ENCODE data around the gene ITGBL1. TPM values are rescaled to one million over a fixed set of nuclear protein-coding genes. Genes with fewer than 3 reads are reported as not detected.

ITGBL1 gene
- total and polyA plus RNA-seq, 5 donors: 5.8 to 11.2 (median 7.4) TPM

DNA sequence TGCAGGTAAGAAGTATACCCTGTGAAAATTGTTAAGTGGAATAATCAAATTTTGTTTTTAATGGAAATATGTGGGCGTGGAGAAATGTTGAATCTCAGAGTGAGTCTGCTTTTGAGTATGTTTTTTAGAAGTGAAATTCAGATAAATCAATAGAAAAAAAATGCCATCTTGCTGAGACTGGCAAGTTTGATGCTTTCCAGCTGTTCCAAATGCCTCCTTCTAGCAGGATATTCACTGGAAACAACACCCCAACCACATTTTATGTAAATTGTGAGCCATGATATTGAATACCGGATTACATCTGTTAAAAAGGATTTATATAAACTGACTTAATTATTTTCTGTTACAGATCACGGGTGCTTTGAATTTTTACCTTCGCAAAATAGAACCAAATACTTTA lies 115.4 kb downstream of the ITGBL1 start:
- H3K27ac ChIP-seq (ENCODE audit: low read length): no peak overlapping the region
- no peaks in the 10 kb centered on the region for H3K4me1 ChIP-seq (ENCODE audit: control insufficient read depth, insufficient read depth, low read length)
- H3K9me3 ChIP-seq (ENCODE audit: control insufficient read depth, low read length): no peaks in the 10 kb centered on the region
- no peaks in the 10 kb centered on the region for H3K27me3 ChIP-seq (ENCODE audit: control insufficient read depth, insufficient read depth)
- DNase-seq (no peak), ATAC-seq (no peak)
- intact Hi-C loops (cut with DNase I): no loop called here
- no peak overlapping the region for H3K4me3 ChIP-seq (ENCODE audit: low read length)
- WGBS: 77% methylated on average over 4 of the region's 4 CpGs

DNA sequence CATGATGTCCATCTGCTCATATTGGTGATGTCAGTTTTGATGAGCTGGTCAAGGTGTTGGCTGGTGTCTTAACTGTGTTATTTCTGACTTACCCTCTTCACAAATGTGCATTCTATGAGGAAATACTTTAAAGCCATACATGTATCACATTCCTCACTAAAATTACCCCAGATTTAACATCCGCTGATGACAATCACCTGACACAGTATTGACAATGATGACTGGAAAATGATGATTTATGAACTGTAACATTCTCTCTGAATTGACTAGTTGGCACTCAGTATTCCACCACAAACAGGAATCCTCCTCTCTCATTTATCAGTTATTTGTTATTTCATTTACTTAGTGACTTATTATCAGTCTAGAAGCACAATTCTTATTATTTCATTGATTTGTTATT lies 117.3 kb downstream of the ITGBL1 start:
- Histone ChIP-seq H3K27me3 (ENCODE audit: control insufficient read depth, insufficient read depth) (no peaks in the 10 kb centered on the region), H3K9me3 (ENCODE audit: control insufficient read depth, low read length) (no peaks in the 10 kb centered on the region), H3K27ac (ENCODE audit: low read length) (no peak overlapping the region), H3K4me1 (ENCODE audit: control insufficient read depth, insufficient read depth, low read length) (no peaks in the 10 kb centered on the region), H3K4me3 (ENCODE audit: low read length) (no peak overlapping the region)
- ATAC-seq: no peak
- 89% methylated on average over 1 of the region's 1 CpG for WGBS
- no peak for DNase-seq
- intact Hi-C loops (cut with DNase I): no loop called here

DNA sequence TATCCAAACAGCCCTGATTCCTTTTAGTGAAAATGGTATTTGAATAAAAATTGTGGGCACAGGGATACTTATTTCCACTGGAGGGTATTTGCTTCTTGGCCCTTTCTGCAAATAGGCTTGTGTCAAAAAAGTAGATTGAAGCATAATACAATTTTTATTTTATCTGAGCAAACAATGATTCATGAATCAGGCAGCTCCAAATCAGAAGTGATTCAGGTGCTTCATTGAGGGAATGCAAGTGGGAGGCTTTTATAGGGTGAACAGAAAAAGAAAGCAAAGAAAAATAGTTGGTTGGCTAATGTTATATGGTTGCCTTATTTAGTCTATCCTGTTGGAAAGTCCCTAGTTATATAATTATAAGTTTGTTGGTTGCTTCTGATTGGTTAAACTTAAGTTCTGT lies 117.9 kb downstream of the ITGBL1 start:
- Histone ChIP-seq H3K9me3 (ENCODE audit: control insufficient read depth, low read length) (no peaks in the 10 kb centered on the region), H3K27me3 (ENCODE audit: control insufficient read depth, insufficient read depth) (no peaks in the 10 kb centered on the region), H3K4me3 (ENCODE audit: low read length) (no peak overlapping the region), H3K27ac (ENCODE audit: low read length) (no peak overlapping the region), H3K4me1 (ENCODE audit: control insufficient read depth, insufficient read depth, low read length) (no peaks in the 10 kb centered on the region)
- ATAC-seq (no peak), DNase-seq (no peak)
- intact Hi-C loops (cut with DNase I): no loop called here

DNA sequence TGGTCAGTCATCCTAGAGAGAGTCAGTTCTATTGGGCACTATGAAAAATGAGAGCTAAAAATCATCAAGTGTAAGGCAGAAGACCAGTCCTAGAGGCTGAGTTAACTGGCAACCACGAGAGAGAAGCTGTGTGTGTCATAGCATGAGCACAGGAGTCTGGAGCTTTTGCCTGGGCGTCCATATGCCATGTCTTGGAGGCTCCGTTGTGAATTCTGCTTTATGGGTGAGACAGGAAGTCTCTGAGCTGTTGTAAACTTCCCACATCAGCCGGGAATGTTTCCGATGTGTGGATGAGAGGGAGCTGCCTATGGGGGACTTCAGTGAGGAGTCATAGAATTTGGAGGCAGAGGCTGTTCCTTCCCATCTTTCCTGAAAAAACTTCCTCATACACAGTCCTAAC lies 120.0 kb downstream of the ITGBL1 start:
- H3K4me3 ChIP-seq (ENCODE audit: low read length): no peak overlapping the region
- intact Hi-C loops (cut with DNase I): no loop called here
- DNase-seq: no peak
- no peaks in the 10 kb centered on the region for H3K9me3 ChIP-seq (ENCODE audit: control insufficient read depth, low read length)
- WGBS: 39% methylated on average over 5 of the region's 5 CpGs
- ATAC-seq: no peak
- no peak overlapping the region for H3K27ac ChIP-seq (ENCODE audit: low read length)
- H3K4me1 ChIP-seq (ENCODE audit: control insufficient read depth, insufficient read depth, low read length): no peaks in the 10 kb centered on the region
- H3K27me3 ChIP-seq (ENCODE audit: control insufficient read depth, insufficient read depth): no peaks in the 10 kb centered on the region

DNA sequence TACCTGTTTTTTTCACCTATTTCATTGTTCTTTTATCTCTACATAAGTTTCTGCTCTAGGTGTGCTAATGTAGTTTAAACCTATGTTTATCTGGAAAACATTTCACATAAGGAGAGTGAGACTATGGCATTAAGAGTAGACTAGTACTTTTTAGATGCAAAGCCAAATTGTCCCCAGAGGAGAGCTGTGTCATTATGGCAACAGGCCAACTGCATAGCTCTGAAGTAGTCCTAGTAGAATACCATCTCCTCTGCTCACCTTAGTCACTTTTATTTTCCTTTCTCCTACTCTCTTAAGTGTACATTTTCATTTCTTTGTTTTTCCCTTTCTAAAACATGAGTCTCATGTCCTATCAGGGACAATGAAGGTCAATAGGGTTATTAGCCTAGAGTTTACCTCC lies 123.1 kb downstream of the ITGBL1 start:
- Histone ChIP-seq H3K4me3 (ENCODE audit: low read length) (no peak overlapping the region), H3K27me3 (ENCODE audit: control insufficient read depth, insufficient read depth) (no peaks in the 10 kb centered on the region), H3K9me3 (ENCODE audit: control insufficient read depth, low read length) (no peaks in the 10 kb centered on the region), H3K27ac (ENCODE audit: low read length) (no peak overlapping the region), H3K4me1 (ENCODE audit: control insufficient read depth, insufficient read depth, low read length) (peaks cover 2% of the 10 kb centered on the region)
- intact Hi-C loops (cut with DNase I): no loop called here
- ATAC-seq: no peak
- DNase-seq: no peak

DNA sequence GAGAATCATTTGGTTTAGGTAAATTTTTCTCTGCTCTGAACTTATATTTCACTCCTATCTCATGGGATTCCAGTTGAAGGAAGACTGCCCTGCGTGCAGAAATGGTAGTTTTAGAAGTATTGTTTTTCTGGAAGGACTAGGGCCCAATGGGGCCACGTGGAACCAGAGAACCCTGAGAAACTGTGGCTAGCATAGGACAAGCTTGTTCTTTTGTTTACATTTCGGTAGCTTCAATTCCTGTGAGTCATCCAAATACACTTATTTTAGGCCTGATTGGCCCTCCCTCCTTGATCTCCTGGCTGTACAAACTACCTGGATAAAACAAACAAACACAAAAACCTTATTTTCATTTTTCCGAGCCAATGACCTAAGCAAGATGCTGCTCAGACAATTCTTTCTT lies 124.0 kb downstream of the ITGBL1 start:
- Histone ChIP-seq H3K4me3 (ENCODE audit: low read length) (no peak overlapping the region), H3K4me1 (ENCODE audit: control insufficient read depth, insufficient read depth, low read length) (peaks cover 2% of the 10 kb centered on the region), H3K27me3 (ENCODE audit: control insufficient read depth, insufficient read depth) (no peaks in the 10 kb centered on the region), H3K9me3 (ENCODE audit: control insufficient read depth, low read length) (no peaks in the 10 kb centered on the region), H3K27ac (ENCODE audit: low read length) (no peak overlapping the region)
- 57% methylated on average over 4 of the region's 4 CpGs for WGBS
- DNase-seq: no peak
- no peak for ATAC-seq
- intact Hi-C loops (cut with DNase I): no loop called here

DNA sequence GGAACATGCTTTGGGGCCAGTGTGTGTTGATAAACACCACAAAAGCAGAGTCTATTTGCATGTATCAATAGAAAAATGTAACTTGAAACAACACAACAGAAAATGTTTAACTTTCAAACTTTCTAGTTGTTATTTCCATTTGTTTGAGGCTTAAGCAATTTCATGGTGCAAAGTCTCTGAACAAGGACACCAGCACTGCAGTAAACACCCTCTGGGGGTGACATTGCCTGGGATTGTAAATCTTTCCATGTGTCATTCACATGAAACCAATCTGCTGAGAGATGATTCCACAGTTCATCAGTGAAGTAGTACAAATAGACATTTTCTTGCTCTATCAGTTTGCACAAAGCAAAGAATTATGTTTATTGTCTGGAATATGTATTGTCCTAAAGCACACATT lies 124.5 kb downstream of the ITGBL1 start:
- intact Hi-C loops (cut with DNase I): no loop called here
- Histone ChIP-seq H3K4me1 (ENCODE audit: control insufficient read depth, insufficient read depth, low read length) (peaks cover 2% of the 10 kb centered on the region), H3K4me3 (ENCODE audit: low read length) (no peak overlapping the region), H3K27ac (ENCODE audit: low read length) (no peak overlapping the region), H3K9me3 (ENCODE audit: control insufficient read depth, low read length) (no peaks in the 10 kb centered on the region), H3K27me3 (ENCODE audit: control insufficient read depth, insufficient read depth) (no peaks in the 10 kb centered on the region)
- ATAC-seq (no peak), DNase-seq (no peak)

DNA sequence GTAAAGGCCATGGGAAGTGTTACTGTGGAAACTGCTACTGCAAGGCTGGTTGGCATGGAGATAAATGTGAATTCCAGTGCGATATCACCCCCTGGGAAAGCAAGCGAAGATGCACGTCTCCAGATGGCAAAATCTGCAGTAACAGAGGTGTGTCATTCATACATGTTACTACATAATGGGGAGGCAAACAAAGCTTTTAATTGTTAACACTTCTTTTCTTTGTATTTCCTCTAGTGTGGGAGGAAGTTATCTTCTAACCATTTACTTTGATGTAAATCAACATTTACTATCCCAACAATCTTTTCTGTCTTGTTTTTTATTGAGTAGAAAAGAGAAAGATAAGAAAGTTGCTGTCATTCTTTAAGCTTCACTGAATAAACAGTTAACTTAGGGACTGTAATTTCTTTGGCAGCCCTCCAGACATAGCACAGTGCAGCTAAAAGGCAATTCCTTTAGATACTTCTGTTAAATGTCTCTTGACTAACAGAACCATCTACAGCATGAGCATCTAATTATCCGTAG lies 126.9 kb downstream of the ITGBL1 start:
- no peak for ATAC-seq
- H3K27ac ChIP-seq (ENCODE audit: low read length): no peak overlapping the region
- WGBS: 17% methylated on average over 4 of the region's 4 CpGs
- no peak overlapping the region for H3K4me3 ChIP-seq (ENCODE audit: low read length)
- intact Hi-C loops (cut with DNase I): no loop called here
- H3K27me3 ChIP-seq (ENCODE audit: control insufficient read depth, insufficient read depth): no peaks in the 10 kb centered on the region
- H3K9me3 ChIP-seq (ENCODE audit: control insufficient read depth, low read length): no peaks in the 10 kb centered on the region
- DNase-seq: no peak
- H3K4me1 ChIP-seq (ENCODE audit: control insufficient read depth, insufficient read depth, low read length): peaks cover 2% of the 10 kb centered on the region

DNA sequence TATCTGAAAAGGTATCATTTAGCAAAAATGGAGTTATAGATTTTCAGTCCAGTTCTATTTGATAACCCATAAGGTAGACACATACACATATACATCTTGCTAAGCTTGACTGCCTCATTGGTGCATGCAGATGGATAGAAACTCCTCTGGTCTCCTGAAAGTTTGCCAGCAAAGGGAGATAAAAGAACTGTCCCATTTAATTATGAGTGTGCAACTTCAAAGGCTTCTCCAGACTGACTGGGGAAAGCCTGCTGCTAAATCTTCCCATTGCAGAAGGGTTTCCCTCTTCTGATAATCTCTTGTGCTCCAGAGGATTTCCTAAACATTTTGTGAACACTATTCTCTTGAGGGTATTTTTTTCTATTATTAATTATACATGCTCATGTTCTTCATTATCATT lies 131.9 kb downstream of the ITGBL1 start:
- no peak for ATAC-seq
- H3K27me3 ChIP-seq (ENCODE audit: control insufficient read depth, insufficient read depth): no peaks in the 10 kb centered on the region
- H3K27ac ChIP-seq (ENCODE audit: low read length): no peak overlapping the region
- no peak for DNase-seq
- no peaks in the 10 kb centered on the region for H3K4me1 ChIP-seq (ENCODE audit: control insufficient read depth, insufficient read depth, low read length)
- no peaks in the 10 kb centered on the region for H3K9me3 ChIP-seq (ENCODE audit: control insufficient read depth, low read length)
- H3K4me3 ChIP-seq (ENCODE audit: low read length): no peak overlapping the region
- intact Hi-C loops (cut with DNase I): no loop called here

DNA sequence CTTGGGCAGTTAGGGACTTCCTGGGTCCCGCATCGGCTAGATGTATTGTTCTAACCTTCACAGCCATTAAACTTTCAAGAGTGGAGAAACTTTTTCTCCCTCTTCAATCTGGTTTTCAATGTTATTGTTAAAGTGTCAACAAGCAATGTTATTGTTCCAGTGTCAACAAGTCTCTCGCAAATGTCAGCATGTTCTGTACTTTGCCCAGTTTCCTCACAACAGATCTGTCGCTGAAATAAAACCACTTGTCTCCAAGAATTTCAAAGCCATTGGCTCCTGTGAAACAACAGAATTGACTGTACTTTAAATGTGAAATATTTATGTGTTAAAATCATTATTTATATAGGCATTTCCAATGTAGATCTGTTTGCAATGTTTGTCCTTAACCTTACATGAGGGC lies 138.0 kb downstream of the ITGBL1 start:
- intact Hi-C loops (cut with DNase I): no loop called here

DNA sequence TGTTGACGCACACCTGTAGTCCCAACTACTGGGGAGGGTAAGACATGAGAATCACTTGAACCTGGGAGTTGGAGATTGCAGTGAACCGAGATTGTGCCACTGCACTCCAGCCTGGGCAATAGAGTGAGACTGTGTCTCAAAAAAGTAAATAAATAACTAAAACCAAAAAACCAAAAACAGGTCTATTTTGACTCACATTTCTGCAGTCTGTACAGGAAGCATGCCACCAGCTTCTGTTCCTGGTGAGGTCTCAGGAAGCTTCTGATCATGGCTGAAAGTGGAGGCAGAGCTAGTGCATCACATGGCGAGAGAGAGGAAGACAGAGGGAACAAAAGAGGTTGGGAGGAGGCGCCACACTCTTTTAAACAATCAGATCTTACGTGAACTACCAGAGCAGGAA lies 142.5 kb downstream of the ITGBL1 start:
- Histone ChIP-seq H3K4me3 (ENCODE audit: low read length) (no peak overlapping the region), H3K27ac (ENCODE audit: low read length) (no peak overlapping the region), H3K27me3 (ENCODE audit: control insufficient read depth, insufficient read depth) (no peaks in the 10 kb centered on the region), H3K4me1 (ENCODE audit: control insufficient read depth, insufficient read depth, low read length) (no peaks in the 10 kb centered on the region), H3K9me3 (ENCODE audit: control insufficient read depth, low read length) (no peaks in the 10 kb centered on the region)
- DNase-seq: no peak
- no peak for ATAC-seq
- 80% methylated on average over 5 of the region's 5 CpGs for WGBS
- intact Hi-C loops (cut with DNase I): no loop called here

More for the DNA sequence above, 138.0 kb downstream of the ITGBL1 start:
- WGBS: 83% methylated on average over 4 of the region's 4 CpGs
- H3K27ac ChIP-seq (ENCODE audit: low read length): no peak overlapping the region
- H3K4me1 ChIP-seq (ENCODE audit: control insufficient read depth, insufficient read depth, low read length): no peaks in the 10 kb centered on the region
- DNase-seq (no peak), ATAC-seq (no peak)
- no peak overlapping the region for H3K4me3 ChIP-seq (ENCODE audit: low read length)
- no peaks in the 10 kb centered on the region for H3K27me3 ChIP-seq (ENCODE audit: control insufficient read depth, insufficient read depth)
- no peaks in the 10 kb centered on the region for H3K9me3 ChIP-seq (ENCODE audit: control insufficient read depth, low read length)

DNA sequence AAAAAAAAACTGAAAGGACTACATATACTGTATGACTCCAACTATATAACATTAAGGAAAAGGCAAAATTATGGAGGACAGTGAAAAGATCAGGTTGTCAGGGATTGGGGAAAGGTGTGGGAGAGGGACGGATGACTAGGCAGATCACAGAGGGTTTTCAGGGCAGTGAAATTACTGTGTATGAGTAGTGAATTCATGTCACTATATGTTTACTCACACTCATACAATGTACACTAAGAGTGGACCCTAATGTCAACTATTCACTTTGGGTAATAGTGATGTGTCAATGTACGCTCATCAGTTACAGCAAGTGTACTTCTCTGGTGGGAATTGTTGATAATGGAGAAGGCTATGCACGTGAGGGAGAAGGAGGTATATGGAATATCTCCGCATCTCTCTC lies 144.3 kb downstream of the ITGBL1 start:
- 83% methylated on average over 4 of the region's 4 CpGs for WGBS
- Histone ChIP-seq H3K27me3 (ENCODE audit: control insufficient read depth, insufficient read depth) (no peaks in the 10 kb centered on the region), H3K9me3 (ENCODE audit: control insufficient read depth, low read length) (no peaks in the 10 kb centered on the region), H3K4me1 (ENCODE audit: control insufficient read depth, insufficient read depth, low read length) (no peaks in the 10 kb centered on the region), H3K27ac (ENCODE audit: low read length) (no peak overlapping the region), H3K4me3 (ENCODE audit: low read length) (no peak overlapping the region)
- ATAC-seq (no peak), DNase-seq (no peak)
- intact Hi-C loops (cut with DNase I): no loop called here

All from right cardiac atrium (tissue), 5 donors.